Omental fat pad (tissue), 4 donors: ENCODE data around the gene MRPL10. TPM values are rescaled to one million over a fixed set of nuclear protein-coding genes. Genes with fewer than 3 reads are reported as not detected.
"Not testable (repeated sequence)": the region's sequence is repeated elsewhere in the genome, so short reads cannot be mapped to it uniquely, and the experiment has no call there.

Experiments
- ATAC-seq: fragments of 150-250 bp; one replicate; pipeline ENCODE4 v1.9.1; 2016; ENCODE audit warnings: mild to moderate bottlenecking, moderate library complexity; ENCODE audit not compliant: low FRiP score
- DNase-seq: peaks from one replicate; pipeline ENCODE4 v3.0.0-alpha.2; 2019; ENCODE audit warnings: low spot score
- CTCF ChIP-seq, 3 donors: fragments of 450-650 bp; IDR thresholded peaks; one replicate each; pipeline ENCODE4 v1.5.1; 2016 to 2017; ENCODE audit warnings: antibody characterized with exemption in 3 of 3, mild to moderate bottlenecking in 3 of 3, moderate library complexity in 2 of 3
- total RNA-seq, 4 donors: library from RNA; depleted of rRNA; stranded (reverse); fragments of >200 nt; gene quantifications; one replicate each; pipeline ENCODE4 v1.1.0, GENCODE V29; 2016

Gene MRPL10
- total RNA-seq, 4 donors from 2014 or later, result 23.1 to 50.5 (median 36.8) TPM

GRCh38 chr17:47776330-47777197, 54.8 kb downstream of the MRPL10 start:
- no peak for TF ChIP-seq CTCF (IDR thresholded peaks at IDR 0.05)
- ATAC-seq (no peak), DNase-seq (no peak)

DNA sequence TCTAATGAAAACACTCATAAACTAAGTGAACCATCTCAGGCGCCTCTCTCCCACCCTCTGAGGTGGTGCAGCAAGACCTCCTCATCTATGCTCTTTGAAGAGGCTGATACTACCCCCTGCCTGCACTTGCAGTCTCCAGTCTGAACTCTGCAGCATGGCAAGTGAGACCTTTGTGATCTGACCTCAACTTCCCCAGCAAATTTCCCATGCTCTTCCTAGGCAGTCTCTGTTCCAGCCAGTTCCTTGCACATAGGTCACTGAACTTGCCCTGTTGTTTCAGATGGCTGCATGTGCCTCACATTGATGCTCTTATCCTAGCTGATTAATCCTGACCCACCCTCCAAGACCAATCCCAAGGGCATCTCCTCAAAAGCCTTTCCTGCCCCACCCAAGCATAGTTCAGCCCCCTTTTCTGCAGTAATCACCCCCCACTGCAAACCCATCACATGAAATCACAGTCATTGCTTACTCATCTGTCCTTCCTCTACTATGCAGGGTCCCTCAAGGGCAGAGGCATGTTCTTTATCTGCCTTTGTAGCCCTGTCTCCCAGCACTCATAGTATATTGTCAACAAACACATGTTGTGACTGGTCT, 56.3 kb downstream of the MRPL10 start:
- TF ChIP-seq CTCF (IDR thresholded peaks at IDR 0.05), result no peak
- ATAC-seq, result no peak
- DNase-seq, result no peak

DNA sequence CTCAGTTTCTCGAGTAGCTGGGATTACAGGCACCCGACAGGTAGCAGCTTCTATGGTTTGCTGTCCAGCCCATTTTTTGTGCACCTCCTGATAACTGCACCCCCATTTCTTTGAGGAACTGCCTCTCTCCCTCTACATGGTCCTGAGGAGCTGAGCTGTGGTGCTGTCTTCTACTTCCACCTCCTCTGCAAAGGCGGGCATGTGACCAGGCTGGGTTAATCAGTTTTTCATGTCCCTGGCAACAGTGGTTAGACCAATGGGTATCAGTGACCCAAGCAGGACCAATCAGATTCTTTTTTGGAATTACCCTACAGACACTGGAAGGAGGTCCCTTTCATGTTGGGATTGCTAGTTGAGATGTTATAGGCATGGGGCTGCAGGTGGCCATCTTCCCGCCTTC, 57.0 kb downstream of the MRPL10 start:
- no peak for TF ChIP-seq CTCF (IDR thresholded peaks at IDR 0.05)
- ATAC-seq (no peak), DNase-seq (no peak)

DNA sequence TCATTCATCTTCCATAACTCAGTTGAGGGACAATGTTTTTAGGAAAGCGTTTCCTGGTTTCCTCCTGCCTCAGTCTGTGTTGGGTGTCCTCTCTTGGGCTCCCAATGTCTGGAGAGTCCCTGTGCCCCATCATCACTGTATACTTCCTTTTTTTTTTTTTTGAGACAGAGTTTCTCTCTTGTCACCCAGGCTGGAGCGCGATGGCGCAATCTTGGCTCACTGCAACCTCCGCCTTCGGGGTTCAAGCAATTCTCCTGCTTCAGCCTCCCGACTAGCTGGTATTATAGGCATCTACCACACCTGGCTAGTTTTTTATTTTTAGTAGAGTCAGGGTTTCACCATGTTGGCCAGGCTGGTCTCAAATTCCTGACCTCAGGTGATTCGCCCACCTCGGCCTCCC, 57.7 kb downstream of the MRPL10 start:
- not testable (repeated sequence) for DNase-seq, ATAC-seq

Other genes with a start within 250 kb of the MRPL10 start
- 100 to 1,000 TPM; 193 to 335 (median 207) TPM for gene KPNB1, start 181.6 kb downstream of the MRPL10 start, total RNA-seq
- gene TBKBP1, start 137.4 kb downstream of the MRPL10 start, total RNA-seq, result 10 to 100 TPM in 3 of 4 donors, 1 to 10 TPM in 1; 4.0 to 15.6 (median 10.5) TPM
- 1 to 10 TPM in 3 of 4 donors, under 1 TPM in 1; 0.46 to 4.6 (median 2.0) TPM for gene TBX21, start 98.3 kb downstream of the MRPL10 start, total RNA-seq
- gene OSBPL7, start 9.7 kb downstream of the MRPL10 start, total RNA-seq, result 10 to 100 TPM in 1 of 4 donors, 1 to 10 TPM in 3; 2.6 to 13.9 (median 4.6) TPM
- under 1 TPM in 1 of 4 donors, not detected in 3; 0.24 TPM for gene LRRC46, start 129 bp upstream of the MRPL10 start, total RNA-seq
- 10 to 100 TPM; 43.6 to 72.6 (median 60.3) TPM for gene SCRN2, start 9.7 kb upstream of the MRPL10 start, total RNA-seq
- gene SP6, start 19.6 kb upstream of the MRPL10 start, total RNA-seq, result 1 to 10 TPM in 3 of 4 donors, under 1 TPM in 1; 0.74 to 1.7 (median 1.2) TPM
- gene SP2, start 64.7 kb upstream of the MRPL10 start, total RNA-seq, result 1 to 10 TPM; 2.9 to 8.5 (median 6.9) TPM
- gene PNPO, start 110.0 kb upstream of the MRPL10 start, total RNA-seq, result 10 to 100 TPM; 20.1 to 39.7 (median 30.8) TPM
- 1 to 10 TPM in 2 of 4 donors, not detected in 2; 2.4 to 6.6 TPM for gene PRR15L, start 126.3 kb upstream of the MRPL10 start, total RNA-seq
- gene CDK5RAP3, start 139.6 kb upstream of the MRPL10 start, total RNA-seq, result 100 to 1,000 TPM in 2 of 4 donors, 10 to 100 TPM in 2; 72.4 to 156 (median 100) TPM
- 10 to 100 TPM; 43.8 to 61.8 (median 49.7) TPM for gene COPZ2, start 206.3 kb upstream of the MRPL10 start, total RNA-seq
- 100 to 1,000 TPM; 144 to 255 (median 168) TPM for gene NFE2L1, start 216.8 kb upstream of the MRPL10 start, total RNA-seq